Activated T-cell treated with anti-CD3 and anti-CD28 coated beads, Interleukin-2, amount 50 U/mL, for 4 hours (primary cell): ENCODE data around the gene CDRT4. TPM values are rescaled to one million over a fixed set of nuclear protein-coding genes. Genes with fewer than 3 reads are reported as not detected.

ENCODE experiments used
- ATAC-seq, 2 donors: fragments of 200-7000 bp; cut with Tn5 transposase; one replicate each; pipeline ENCODE4 v1.10.0; 2021
- DNase-seq: peaks from one replicate; pipeline ENCODE4 v3.0.0-alpha.2; 2020
- H3K27me3 Mint-ChIP-seq: one replicate; pipeline ENCODE4 v1.8.0; 2021; ENCODE audit warnings: low read depth, mixed read lengths
- H3K36me3 Mint-ChIP-seq: one replicate; pipeline ENCODE4 v1.8.0; 2022; ENCODE audit warnings: mixed read lengths; ENCODE audit not compliant: insufficient read depth
- H3K4me1 Mint-ChIP-seq: one replicate; pipeline ENCODE4 v1.8.0; 2021; ENCODE audit warnings: low read depth, mixed read lengths
- H3K4me3 Mint-ChIP-seq: one replicate; pipeline ENCODE4 v1.8.0; 2021; ENCODE audit warnings: mild to moderate bottlenecking, moderate library complexity, mixed read lengths
- H3K9me3 Mint-ChIP-seq: one replicate; pipeline ENCODE4 v1.8.0; 2021; ENCODE audit warnings: mixed read lengths
- total RNA-seq, 3 donors: library from RNA; stranded (reverse); gene quantifications; one replicate each; pipeline ENCODE4 v1.2.1, GENCODE V29; 2021

CDRT4 gene
- total RNA-seq, 3 donors from 2014 or later, result 0.54 to 1.1 (median 0.63) TPM

GRCh38 chr17:15412606-15413005 lies 54.8 kb downstream of the CDRT4 start:
- DNase-seq, result no peak
- H3K9me3 Mint-ChIP-seq, result no peaks in the 10 kb centered on the region
- H3K4me1 Mint-ChIP-seq, result no peaks in the 10 kb centered on the region
- no peaks in the 10 kb centered on the region for H3K27me3 Mint-ChIP-seq
- no peaks in the 10 kb centered on the region for H3K36me3 Mint-ChIP-seq
- no peak for ATAC-seq
- H3K4me3 Mint-ChIP-seq, result no peak overlapping the region

GRCh38 chr17:15411384-15412198 lies 55.8 kb downstream of the CDRT4 start:
- Mint-ChIP-seq H3K4me3 (no peak overlapping the region), H3K27me3 (no peaks in the 10 kb centered on the region), H3K36me3 (no peaks in the 10 kb centered on the region), H3K9me3 (no peaks in the 10 kb centered on the region), H3K4me1 (no peaks in the 10 kb centered on the region)
- ATAC-seq (no peak), DNase-seq (no peak)

- DNase-seq, result no peak
- Mint-ChIP-seq H3K4me1 (no peaks in the 10 kb centered on the region), H3K9me3 (no peaks in the 10 kb centered on the region), H3K36me3 (no peaks in the 10 kb centered on the region), H3K27me3 (peaks cover 2% of the 10 kb centered on the region), H3K4me3 (no peak overlapping the region)
- no peak for ATAC-seq
Measured at GRCh38 chr17:15409721-15410250, 57.6 kb downstream of the CDRT4 start.

- Mint-ChIP-seq H3K9me3 (no peaks in the 10 kb centered on the region), H3K27me3 (peaks cover 7% of the 10 kb centered on the region), H3K36me3 (no peaks in the 10 kb centered on the region), H3K4me3 (no peak overlapping the region), H3K4me1 (no peaks in the 10 kb centered on the region)
- DNase-seq (no peak), ATAC-seq (no peak)
Measured at GRCh38 chr17:15408803-15409202, 58.6 kb downstream of the CDRT4 start.

- Mint-ChIP-seq H3K4me3 (no peak overlapping the region), H3K4me1 (no peaks in the 10 kb centered on the region), H3K27me3 (peaks cover 12% of the 10 kb centered on the region), H3K36me3 (no peaks in the 10 kb centered on the region), H3K9me3 (no peaks in the 10 kb centered on the region)
- DNase-seq, result no peak
- no peak for ATAC-seq
Measured at GRCh38 chr17:15406081-15406480, 61.3 kb downstream of the CDRT4 start.

GRCh38 chr17:15405058-15405415 lies 62.4 kb downstream of the CDRT4 start:
- no peaks in the 10 kb centered on the region for H3K36me3 Mint-ChIP-seq
- ATAC-seq (no peak), DNase-seq (no peak)
- peaks cover 14% of the 10 kb centered on the region for H3K27me3 Mint-ChIP-seq
- H3K4me3 Mint-ChIP-seq, result no peak overlapping the region
- no peaks in the 10 kb centered on the region for H3K9me3 Mint-ChIP-seq
- no peaks in the 10 kb centered on the region for H3K4me1 Mint-ChIP-seq

GRCh38 chr17:15404106-15405057 lies 63.0 kb downstream of the CDRT4 start:
- no peak for DNase-seq
- no peaks in the 10 kb centered on the region for H3K9me3 Mint-ChIP-seq
- no peak overlapping the region for H3K4me3 Mint-ChIP-seq
- no peaks in the 10 kb centered on the region for H3K36me3 Mint-ChIP-seq
- H3K27me3 Mint-ChIP-seq, result peaks cover 14% of the 10 kb centered on the region
- H3K4me1 Mint-ChIP-seq, result no peaks in the 10 kb centered on the region
- no peak for ATAC-seq

- Mint-ChIP-seq H3K9me3 (no peaks in the 10 kb centered on the region), H3K36me3 (no peaks in the 10 kb centered on the region)
- ATAC-seq, result no peak
Measured at GRCh38 chr17:15403276-15403939, 64.0 kb downstream of the CDRT4 start.

GRCh38 chr17:15399443-15399842 lies 68.0 kb downstream of the CDRT4 start:
- no peaks in the 10 kb centered on the region for H3K36me3 Mint-ChIP-seq
- no peak overlapping the region for H3K4me3 Mint-ChIP-seq

More at GRCh38 chr17:15403276-15403939, 64.0 kb downstream of the CDRT4 start:
- H3K4me3 Mint-ChIP-seq, result no peak overlapping the region
- DNase-seq, result no peak
- H3K4me1 Mint-ChIP-seq, result no peaks in the 10 kb centered on the region
- H3K27me3 Mint-ChIP-seq, result peaks cover 14% of the 10 kb centered on the region

GRCh38 chr17:15398736-15399331 lies 68.6 kb downstream of the CDRT4 start:
- Mint-ChIP-seq H3K27me3 (peaks cover 10% of the 10 kb centered on the region), H3K36me3 (no peaks in the 10 kb centered on the region)

More at GRCh38 chr17:15399443-15399842, 68.0 kb downstream of the CDRT4 start:
- H3K9me3 Mint-ChIP-seq, result no peaks in the 10 kb centered on the region
- H3K27me3 Mint-ChIP-seq, result peaks cover 14% of the 10 kb centered on the region
- ATAC-seq, result no peak
- no peak for DNase-seq
- no peaks in the 10 kb centered on the region for H3K4me1 Mint-ChIP-seq

GRCh38 chr17:15398291-15398690 lies 69.1 kb downstream of the CDRT4 start:
- Mint-ChIP-seq H3K4me1 (no peaks in the 10 kb centered on the region), H3K9me3 (no peaks in the 10 kb centered on the region), H3K4me3 (no peak overlapping the region), H3K27me3 (peaks cover 10% of the 10 kb centered on the region), H3K36me3 (no peaks in the 10 kb centered on the region)
- ATAC-seq, result no peak
- no peak for DNase-seq

More at GRCh38 chr17:15398736-15399331, 68.6 kb downstream of the CDRT4 start:
- no peak overlapping the region for H3K4me3 Mint-ChIP-seq
- DNase-seq (no peak), ATAC-seq (no peak)
- H3K9me3 Mint-ChIP-seq, result no peaks in the 10 kb centered on the region
- H3K4me1 Mint-ChIP-seq, result no peaks in the 10 kb centered on the region

- ATAC-seq (no peak), DNase-seq (no peak)
- Mint-ChIP-seq H3K4me3 (no peak overlapping the region), H3K36me3 (no peaks in the 10 kb centered on the region), H3K9me3 (no peaks in the 10 kb centered on the region), H3K27me3 (peaks cover 14% of the 10 kb centered on the region), H3K4me1 (no peaks in the 10 kb centered on the region)
Measured at GRCh38 chr17:15397620-15398019, 69.8 kb downstream of the CDRT4 start.

GRCh38 chr17:15395091-15395490 lies 72.3 kb downstream of the CDRT4 start:
- no peak for ATAC-seq
- no peaks in the 10 kb centered on the region for H3K36me3 Mint-ChIP-seq
- H3K27me3 Mint-ChIP-seq, result peaks cover 12% of the 10 kb centered on the region
- no peak overlapping the region for H3K4me3 Mint-ChIP-seq
- DNase-seq, result no peak
- H3K4me1 Mint-ChIP-seq, result no peaks in the 10 kb centered on the region
- H3K9me3 Mint-ChIP-seq, result no peaks in the 10 kb centered on the region

- H3K9me3 Mint-ChIP-seq, result no peaks in the 10 kb centered on the region
- ATAC-seq, result no peak
- peaks cover 12% of the 10 kb centered on the region for H3K27me3 Mint-ChIP-seq
- H3K4me3 Mint-ChIP-seq, result no peak overlapping the region
- no peaks in the 10 kb centered on the region for H3K4me1 Mint-ChIP-seq
- no peak for DNase-seq
- H3K36me3 Mint-ChIP-seq, result no peaks in the 10 kb centered on the region
Measured at GRCh38 chr17:15393414-15393813, 74.0 kb downstream of the CDRT4 start.
